Neural progenitor cell (in vitro differentiated cells): ENCODE results near the gene TXNDC11.

Experiments used
- CTCF ChIP-seq: fragments of 200-600 bp; sonication (generic); IDR thresholded peaks from 2 replicates; pipeline ENCODE4 v1.5.1; 2017; ENCODE audit warnings: antibody characterized with exemption, mild to moderate bottlenecking
- EZH2 ChIP-seq: fragments of 200-600 bp; sonication (generic); IDR thresholded peaks from 2 replicates; pipeline ENCODE4 v1.6.1; 2017; ENCODE audit warnings: antibody characterized with exemption, mild to moderate bottlenecking, moderate library complexity

DNA sequence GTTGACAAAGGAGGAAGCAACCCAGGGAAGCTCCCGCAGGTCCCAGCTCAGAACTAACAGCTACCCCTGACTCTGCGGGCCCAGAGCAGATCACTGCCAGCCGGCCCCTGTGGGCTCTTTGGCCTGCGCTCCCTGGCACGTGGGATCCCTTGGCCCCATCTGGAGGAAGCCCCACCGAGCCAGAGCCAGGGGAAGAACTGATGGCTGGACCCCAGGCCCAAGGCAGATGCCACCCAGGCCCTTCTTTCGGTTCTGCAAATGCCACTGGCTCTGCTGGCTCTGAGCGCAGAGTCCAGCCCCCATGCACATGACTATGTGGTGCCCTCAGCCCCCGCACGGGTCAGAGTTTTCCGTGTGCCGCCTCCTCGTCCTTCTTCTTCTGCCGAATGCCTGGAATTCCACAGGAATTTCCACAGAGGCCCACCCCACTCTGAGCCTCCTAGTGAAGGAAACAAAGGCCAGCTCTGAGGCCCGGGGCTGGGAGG is 110.2 kb downstream of the TXNDC11 start:
- TF ChIP-seq EZH2 (no peak), CTCF (no peak)
